ENCODE measurements around the gene RASGRF1. TPM values are rescaled to one million over a fixed set of nuclear protein-coding genes. Genes with fewer than 3 reads are reported as not detected.

The RASGRF1 gene
- total and polyA plus RNA-seq, 8 donors: 0.10 to 3.8 (median 1.2) TPM; not detected in 4

GRCh38 chr15:79076661-79077060 lies 13.9 kb downstream of the RASGRF1 start:
- H3K27ac ChIP-seq: no peak overlapping the region
- H3K27me3 ChIP-seq: peaks cover 0 to 9% (median 0%) of the 10 kb centered on the region in 3 donors
- intact Hi-C loops (cut with DNase I; ENCODE audit: low total_unique reads): no loop called here
- H3K4me3 ChIP-seq: no peak overlapping the region
- no peaks in the 10 kb centered on the region for H3K36me3 ChIP-seq
- H3K4me1 ChIP-seq: no peaks in the 10 kb centered on the region
- DNase-seq: no peak
- 67 to 83% (median 79%) methylated on average over 5 to 6 of the region's 6 CpGs for WGBS, 5 donors
- no peaks in the 10 kb centered on the region for H3K9me3 ChIP-seq
- no peak for TF ChIP-seq POLR2AphosphoS5 (IDR thresholded peaks at IDR 0.05)
- TF ChIP-seq EP300 (IDR thresholded peaks at IDR 0.05): no peak
- no peak for TF ChIP-seq POLR2A (IDR thresholded peaks at IDR 0.05)
- TF ChIP-seq CTCF (IDR thresholded peaks at IDR 0.05): no peak

- Histone ChIP-seq H3K27ac (no peak overlapping the region), H3K27me3 (peaks cover 0 to 9% (median 0%) of the 10 kb centered on the region in 3 donors), H3K36me3 (no peaks in the 10 kb centered on the region), H3K4me1 (no peaks in the 10 kb centered on the region), H3K4me3 (no peak overlapping the region), H3K9me3 (no peaks in the 10 kb centered on the region)
- DNase-seq: no peak
- WGBS, 5 donors: 55 to 93% (median 75%) methylated on average over 2 of the region's 2 CpGs
- intact Hi-C loops (cut with DNase I; ENCODE audit: low total_unique reads): no loop called here
- TF ChIP-seq EP300 (IDR thresholded peaks at IDR 0.05) (no peak), POLR2AphosphoS5 (IDR thresholded peaks at IDR 0.05) (no peak), CTCF (IDR thresholded peaks at IDR 0.05) (no peak), POLR2A (IDR thresholded peaks at IDR 0.05) (no peak)
These were observed 15.3 kb downstream of the RASGRF1 start for GRCh38 chr15:79075256-79075655.

GRCh38 chr15:79073336-79073735 lies 17.2 kb downstream of the RASGRF1 start:
- Histone ChIP-seq H3K4me1 (no peaks in the 10 kb centered on the region), H3K4me3 (no peak overlapping the region), H3K27me3 (peaks cover 0 to 9% (median 0%) of the 10 kb centered on the region in 3 donors), H3K36me3 (no peaks in the 10 kb centered on the region), H3K27ac (no peak overlapping the region), H3K9me3 (no peaks in the 10 kb centered on the region)
- TF ChIP-seq POLR2A (IDR thresholded peaks at IDR 0.05): no peak
- peak in 1 of 2 donors; percentile 12 for DNase-seq
- WGBS, 5 donors: 54 to 74% (median 62%) methylated on average over 9 of the region's 9 CpGs
- intact Hi-C loops (cut with DNase I; ENCODE audit: low total_unique reads): no loop called here

- Histone ChIP-seq H3K4me1 (no peaks in the 10 kb centered on the region), H3K4me3 (no peak overlapping the region), H3K9me3 (no peaks in the 10 kb centered on the region), H3K27me3 (peaks cover 0 to 9% (median 0%) of the 10 kb centered on the region in 3 donors), H3K36me3 (no peaks in the 10 kb centered on the region), H3K27ac (no peak overlapping the region)
- TF ChIP-seq POLR2A (IDR thresholded peaks at IDR 0.05) (no peak), CTCF (IDR thresholded peaks at IDR 0.05) (no peak), POLR2AphosphoS5 (IDR thresholded peaks at IDR 0.05) (no peak), EP300 (IDR thresholded peaks at IDR 0.05) (no peak)
- intact Hi-C loops (cut with DNase I; ENCODE audit: low total_unique reads): no loop called here
- DNase-seq: peak in 1 of 2 donors; percentile 73
- 68 to 84% (median 77%) methylated on average over 2 to 3 of the region's 3 CpGs for WGBS, 5 donors
These were observed 18.7 kb downstream of the RASGRF1 start for GRCh38 chr15:79071901-79072300.

- no peaks in the 10 kb centered on the region for H3K36me3 ChIP-seq
- no peaks in the 10 kb centered on the region for H3K4me1 ChIP-seq
- H3K9me3 ChIP-seq: no peaks in the 10 kb centered on the region
- intact Hi-C loops (cut with DNase I; ENCODE audit: low total_unique reads): no loop called here
- TF ChIP-seq EP300 (IDR thresholded peaks at IDR 0.05) (no peak), POLR2A (IDR thresholded peaks at IDR 0.05) (no peak), POLR2AphosphoS5 (IDR thresholded peaks at IDR 0.05) (no peak), CTCF (IDR thresholded peaks at IDR 0.05) (no peak)
- no peak overlapping the region for H3K27ac ChIP-seq
- no peak for DNase-seq
- H3K4me3 ChIP-seq: no peak overlapping the region
- peaks cover 0 to 7% (median 7%) of the 10 kb centered on the region in 3 donors for H3K27me3 ChIP-seq
- 73 to 100% (median 83%) methylated on average over 1 to 2 of the region's 2 CpGs for WGBS, 5 donors
These were observed 21.8 kb downstream of the RASGRF1 start for GRCh38 chr15:79068790-79069189.
